GM18870 (cell line): Measurements from ENCODE around the gene ZFYVE28.

Experiments
- ATAC-seq: cut with Tn5 transposase; IDR thresholded peaks from one replicate; pipeline ENCODE4 v1.9.1; 2021; ENCODE audit warnings: moderate library complexity; ENCODE audit not compliant: unreplicated experiment

ZFYVE28 gene

DNA sequence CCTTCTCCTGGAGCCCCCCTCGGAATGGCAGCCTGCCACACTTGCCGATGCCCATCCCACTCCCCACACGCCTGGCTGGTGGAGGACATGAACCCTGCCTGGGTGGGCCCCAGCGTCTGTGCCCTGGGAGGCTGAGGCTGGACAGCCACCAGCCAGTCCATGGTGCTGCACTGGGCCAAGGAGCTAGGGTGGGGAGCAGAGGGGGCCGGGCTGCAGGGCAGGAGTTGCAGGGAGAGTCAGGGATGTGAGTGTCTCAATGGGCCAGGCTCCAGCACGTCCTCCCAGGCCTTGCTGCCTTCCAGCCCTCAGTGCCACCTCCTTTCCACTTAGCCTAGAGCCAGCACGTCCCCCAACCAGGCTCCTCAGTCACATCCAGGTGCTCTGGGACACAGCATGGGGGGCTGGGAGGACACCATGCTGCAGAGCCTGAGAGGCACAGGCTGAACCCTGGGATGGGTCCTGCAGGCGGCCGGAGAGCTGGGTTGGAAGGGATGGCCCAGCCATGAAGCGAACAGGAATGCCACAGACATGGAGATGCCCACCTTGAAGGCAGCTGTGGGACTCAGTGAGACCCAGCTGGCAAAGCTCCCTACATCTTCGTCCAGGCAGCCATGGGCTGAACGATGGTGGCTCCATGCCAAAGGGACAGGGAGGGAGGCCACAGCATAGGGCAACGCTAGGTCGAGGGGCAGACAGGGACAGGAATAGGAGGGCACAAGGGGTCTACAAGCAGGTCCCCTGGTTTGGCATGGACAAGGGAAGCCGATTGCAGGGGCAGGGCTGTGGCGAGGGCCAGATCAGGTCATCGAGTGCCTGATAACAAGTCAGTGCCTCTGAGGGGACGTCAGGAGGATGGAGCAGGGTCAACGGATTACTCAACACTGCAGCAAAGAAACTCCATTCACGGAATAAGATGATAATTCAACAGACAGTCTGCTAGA lies 126.5 kb downstream of the ZFYVE28 start:
- no peak for ATAC-seq

DNA sequence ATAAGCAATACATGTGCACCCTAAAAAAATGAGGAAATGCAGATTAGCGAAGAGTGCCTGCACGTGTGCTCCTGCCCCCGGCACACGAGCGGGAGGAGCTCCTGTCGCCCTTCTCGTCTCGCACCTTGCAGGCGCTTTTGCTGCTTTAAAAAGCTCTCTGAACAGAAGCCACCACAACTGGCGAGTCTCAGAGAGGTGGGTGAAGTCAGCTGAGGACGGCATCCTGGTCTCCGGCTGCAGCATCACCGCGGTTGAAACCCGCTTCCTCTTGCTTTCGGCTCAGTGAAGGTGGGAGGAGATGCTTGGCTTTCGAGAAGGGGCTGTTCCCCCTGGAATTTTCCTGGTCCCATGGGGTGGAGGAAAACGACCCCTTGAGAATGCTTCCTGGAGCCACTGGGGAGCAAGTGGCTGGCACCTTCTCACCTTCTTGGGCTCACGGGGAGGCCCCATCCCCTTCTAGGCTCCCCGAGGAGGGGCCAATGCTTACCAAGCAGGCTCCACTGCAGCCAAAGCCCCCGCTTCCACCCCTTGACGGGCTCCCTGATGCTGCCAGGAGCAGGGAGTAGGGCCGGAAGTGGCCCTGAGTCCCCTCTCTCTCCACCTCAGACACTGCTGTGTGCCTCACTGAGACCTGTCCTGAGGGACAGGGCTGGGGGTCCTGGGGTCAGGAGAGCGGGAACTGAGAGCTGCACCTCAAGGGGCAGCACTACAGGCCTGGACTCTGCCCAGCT lies 127.3 kb downstream of the ZFYVE28 start:
- no peak for ATAC-seq

DNA sequence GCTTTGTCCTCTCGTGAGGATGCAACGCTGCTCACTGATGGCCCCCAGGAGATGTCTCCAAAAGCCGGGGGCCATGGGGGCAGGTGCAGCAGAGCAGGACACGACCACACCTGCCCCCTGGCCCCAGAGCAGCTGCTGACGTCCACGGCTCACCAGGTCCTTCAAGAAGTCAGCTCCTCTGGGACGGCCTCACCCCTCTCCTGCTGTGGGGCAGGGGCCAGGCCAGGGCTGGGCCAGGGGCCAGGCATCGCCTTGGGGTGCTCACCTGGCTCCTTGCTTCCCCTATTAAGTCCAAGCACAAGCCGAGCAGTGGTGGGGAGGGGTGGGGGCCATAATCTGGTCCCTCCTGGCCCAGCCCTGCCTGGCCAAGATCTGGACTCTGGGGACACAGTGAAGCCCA lies 128.0 kb downstream of the ZFYVE28 start:
- ATAC-seq: no peak

- ATAC-seq: no peak
Observed at GRCh38 chr4:2289955-2290333, 128.5 kb downstream of the ZFYVE28 start.

- ATAC-seq: no peak
Observed at GRCh38 chr4:2289311-2289954, 129.0 kb downstream of the ZFYVE28 start.

DNA sequence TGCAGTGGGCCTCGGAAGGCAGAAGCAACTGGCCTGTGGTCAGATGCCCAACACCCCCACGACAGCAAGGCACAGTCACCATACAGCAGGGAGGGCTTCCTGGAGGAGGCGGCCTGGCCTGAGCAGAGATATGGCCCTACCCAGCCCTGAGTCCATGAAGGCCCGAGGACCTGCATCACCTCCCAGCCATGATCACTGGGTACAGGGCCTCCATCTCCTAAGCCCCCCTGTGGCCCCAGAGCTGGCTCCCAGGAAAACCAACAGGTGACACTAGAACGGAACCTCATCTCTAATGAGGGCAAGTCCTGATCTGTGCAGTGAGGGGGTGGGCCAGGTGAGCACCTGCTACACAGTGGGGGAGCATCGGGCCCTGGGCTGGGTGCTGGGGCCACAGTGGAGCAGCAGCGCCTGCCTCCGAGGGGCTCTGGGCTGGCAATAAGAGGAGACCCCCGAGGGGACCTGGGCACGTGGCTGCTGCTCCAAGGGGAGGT lies 130.3 kb downstream of the ZFYVE28 start:
- ATAC-seq: no peak

- ATAC-seq: no peak
Observed at GRCh38 chr4:2287594-2287915, 130.9 kb downstream of the ZFYVE28 start.

- no peak for ATAC-seq
Observed at GRCh38 chr4:2286904-2287593, 131.4 kb downstream of the ZFYVE28 start.

DNA sequence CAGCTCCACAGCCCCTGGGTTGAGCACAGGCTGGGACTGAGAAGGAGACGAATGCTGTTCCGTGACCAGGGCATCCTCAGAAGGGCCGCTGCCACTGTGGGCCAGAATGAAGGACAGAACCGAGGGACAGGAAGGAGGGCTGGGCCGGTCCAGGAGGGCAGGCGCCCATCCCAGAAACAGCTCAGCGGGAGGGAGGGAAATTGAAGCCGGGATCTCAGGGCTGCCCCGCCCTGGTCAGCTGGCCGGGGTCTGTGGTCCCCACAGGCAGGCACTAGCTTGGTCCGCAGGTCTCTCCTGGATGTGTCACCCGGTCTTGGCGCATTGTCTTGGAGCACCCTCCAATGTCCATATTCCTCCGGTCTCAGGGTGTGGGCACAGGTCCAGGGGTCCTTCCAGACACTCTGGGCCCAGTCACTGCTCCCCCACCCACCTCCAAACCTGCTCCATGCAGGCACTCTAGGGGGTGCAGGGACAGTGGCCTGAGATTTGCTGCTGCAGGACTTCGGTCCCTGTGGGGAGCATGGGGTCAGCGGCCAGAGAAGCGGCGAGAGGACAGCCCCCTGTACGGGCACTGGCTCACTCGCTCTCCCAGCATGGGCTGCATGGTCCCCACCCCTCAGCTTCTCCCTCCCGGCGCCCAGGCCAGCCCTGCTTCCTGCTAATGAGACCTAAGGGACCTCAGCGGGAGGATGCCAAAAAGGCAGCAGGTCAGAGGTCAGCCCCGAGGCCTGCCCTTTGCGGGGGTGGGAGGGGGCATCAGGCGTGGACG lies 132.6 kb downstream of the ZFYVE28 start:
- no peak for ATAC-seq

DNA sequence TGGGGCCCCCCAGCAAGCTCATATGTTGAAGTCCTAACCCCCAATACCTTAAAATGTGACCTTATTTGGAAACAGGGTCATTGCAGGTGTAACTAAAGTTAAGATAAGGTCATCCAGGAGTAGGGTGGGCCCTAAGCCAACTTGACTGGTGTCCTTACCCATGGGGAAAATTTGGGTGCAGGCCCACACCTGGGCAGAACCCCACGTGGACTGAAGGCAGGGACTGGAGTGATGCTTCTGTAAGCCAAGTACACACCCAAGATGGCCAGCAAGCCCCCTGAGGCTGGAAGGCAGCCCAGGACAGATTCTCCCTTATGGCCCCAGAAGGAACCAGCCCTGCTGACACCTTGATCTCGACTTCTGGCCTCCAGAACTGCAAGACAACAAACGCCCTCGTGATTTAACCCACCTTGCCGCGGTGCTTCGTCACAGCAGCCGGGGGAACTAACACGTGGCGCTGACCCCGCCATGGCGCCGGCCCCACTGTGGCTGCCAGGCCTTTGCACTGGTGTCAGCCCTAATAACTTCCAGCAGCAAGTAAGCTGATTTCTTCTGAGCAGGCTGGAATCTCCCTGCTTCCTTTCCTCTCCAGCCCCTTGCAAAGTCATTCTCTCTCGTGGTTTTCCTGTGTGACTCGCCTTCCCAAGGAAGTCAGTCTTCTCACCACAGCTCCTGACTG lies 133.4 kb downstream of the ZFYVE28 start:
- ATAC-seq: no peak

DNA sequence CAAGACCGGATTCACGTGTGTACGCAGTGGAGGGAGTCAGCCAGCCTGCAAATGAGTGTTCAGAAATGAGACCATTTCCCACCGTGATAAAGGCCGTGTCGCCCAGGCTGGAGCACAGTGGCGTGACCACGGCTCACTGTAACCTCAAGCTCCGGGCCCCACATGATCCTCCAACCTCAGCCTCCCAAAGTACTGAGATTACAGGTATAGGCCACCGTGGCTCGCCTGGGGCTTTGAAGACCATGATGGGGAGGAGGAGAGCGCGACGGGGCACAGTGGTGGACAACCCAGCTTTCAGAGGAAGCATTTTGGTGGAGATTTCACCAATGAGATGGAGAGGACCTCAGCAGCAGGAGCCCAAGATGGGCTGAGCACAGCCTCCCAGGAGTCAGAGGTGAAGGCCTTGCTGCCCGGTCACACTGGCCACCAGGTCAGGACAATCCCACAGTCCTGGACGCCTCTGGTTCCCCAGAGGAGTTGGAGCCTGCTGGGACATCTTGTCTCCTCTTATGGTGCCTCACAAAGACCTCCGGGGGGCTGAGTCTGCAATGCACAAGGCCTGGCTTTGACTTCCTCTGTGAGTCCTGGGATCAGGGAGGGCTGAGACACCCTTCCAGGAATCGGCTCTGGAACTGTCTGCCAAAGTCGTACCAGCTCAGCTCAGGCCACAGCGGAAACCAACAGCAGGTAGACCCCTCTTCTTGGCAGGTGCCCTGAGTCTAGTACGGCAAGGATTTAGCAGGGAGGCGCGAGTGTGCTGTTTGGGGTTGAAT lies 134.1 kb downstream of the ZFYVE28 start:
- no peak for ATAC-seq

- ATAC-seq: no peak
Observed at GRCh38 chr4:2283199-2283711, 135.2 kb downstream of the ZFYVE28 start.

GRCh38 chr4:2281575-2282343 lies 136.7 kb downstream of the ZFYVE28 start:
- ATAC-seq: no peak

DNA sequence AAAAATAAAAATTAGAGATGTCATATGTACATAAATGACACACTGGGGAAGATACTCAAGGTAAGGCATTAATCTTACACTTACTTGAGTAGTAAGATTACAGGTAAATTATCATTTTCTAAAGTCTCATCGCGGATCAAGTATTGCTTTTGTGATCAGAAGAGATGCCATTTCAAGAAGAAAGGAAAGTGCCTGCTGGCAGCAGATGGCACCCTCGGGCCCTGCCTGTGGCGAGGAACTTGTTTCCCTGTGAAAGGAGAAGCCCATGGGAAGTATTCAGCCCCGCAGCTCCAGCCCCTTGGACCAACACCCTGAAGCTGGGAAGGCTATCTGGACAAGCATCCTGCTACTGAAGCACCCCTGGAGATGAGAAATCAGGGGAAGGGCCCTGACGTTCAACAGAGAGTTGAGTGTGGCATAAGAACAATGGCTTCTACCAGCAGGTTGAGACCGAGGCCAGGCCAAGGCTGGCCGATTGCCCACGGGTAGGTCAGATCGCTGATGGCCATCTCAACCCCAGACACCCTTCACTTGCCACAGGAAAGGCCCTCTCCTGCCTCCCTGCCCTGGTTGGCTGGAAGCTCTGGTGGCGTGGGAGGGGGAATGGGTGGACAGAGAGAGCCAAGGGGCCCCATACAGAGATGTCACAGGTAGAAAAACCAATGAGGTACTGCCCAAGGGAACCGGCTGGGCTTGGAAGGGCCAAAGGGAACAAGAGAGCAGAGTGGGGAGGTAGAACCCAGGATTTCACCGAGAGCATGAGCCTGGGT lies 137.7 kb downstream of the ZFYVE28 start:
- ATAC-seq: no peak

- ATAC-seq: no peak
Observed at GRCh38 chr4:2277956-2278355, 140.5 kb downstream of the ZFYVE28 start.

DNA sequence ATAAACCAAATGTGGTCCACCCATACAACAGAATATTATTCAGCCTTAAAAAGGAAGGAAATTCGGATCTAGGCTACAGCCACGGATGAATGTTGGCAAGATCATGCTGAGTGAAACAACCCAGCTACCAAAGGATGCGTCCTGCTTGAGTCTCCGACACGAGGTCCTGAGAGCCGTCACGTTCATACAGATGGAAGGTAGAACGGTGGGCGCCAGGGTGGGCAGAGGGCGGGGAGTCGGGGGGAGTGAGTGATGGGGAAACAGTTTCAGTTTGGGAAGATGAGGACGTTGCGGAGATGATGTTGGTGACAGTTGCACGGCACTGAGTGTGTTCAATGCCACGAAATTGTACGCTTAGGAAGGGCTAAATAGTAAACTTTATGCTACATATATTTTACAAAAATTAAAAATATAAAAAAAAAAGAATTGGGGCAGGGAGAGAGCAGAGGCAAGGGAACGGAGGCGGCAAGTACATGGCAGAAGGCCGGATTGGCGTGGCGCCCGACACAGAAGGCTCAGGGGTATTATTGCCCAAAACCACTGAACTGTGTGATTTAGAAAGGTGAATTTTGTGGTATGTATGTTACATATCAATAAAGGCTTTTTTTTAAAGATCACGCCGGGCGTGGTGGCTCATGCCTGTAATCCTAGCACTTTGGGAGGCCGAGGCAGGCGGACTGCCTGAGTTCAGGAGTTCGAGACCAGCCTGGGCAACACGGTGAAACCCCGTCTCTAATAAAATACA lies 141.7 kb downstream of the ZFYVE28 start:
- ATAC-seq: no peak
